Measurements from ENCODE around the gene LMTK2.
A peak's percentile ranks its signal among the peaks of the same experiment; 100 is the strongest.

Gene LMTK2

GRCh38 chr7:98091523-98091922 lies 15.1 kb upstream of the LMTK2 start:
- DNase-seq (ENCODE audit: insufficient read length, low spot score) (no peak), FAIRE-seq (no peak)
- TF ChIP-seq POU2F2 (IDR thresholded peaks at IDR 0.05; ENCODE audit: low read depth, low read length) (no peak), POLR2AphosphoS5 (IDR thresholded peaks at IDR 0.05; ENCODE audit: low read depth, low read length) (no peak)

- TF ChIP-seq PAX5 (IDR thresholded peaks at IDR 0.05; ENCODE audit: insufficient read depth, low read length, severe bottlenecking) (no peak), SPI1 (IDR thresholded peaks at IDR 0.05; ENCODE audit: low read depth, low read length) (no peak), POLR2AphosphoS5 (IDR thresholded peaks at IDR 0.05; ENCODE audit: low read depth, low read length) (no peak), POU2F2 (IDR thresholded peaks at IDR 0.05; ENCODE audit: low read depth, low read length) (no peak), TAF1 (IDR thresholded peaks at IDR 0.05; ENCODE audit: low read depth, low read length) (no peak), POLR2A (IDR thresholded peaks at IDR 0.05; ENCODE audit: low read depth, low read length) (no peak)
- DNase-seq (ENCODE audit: insufficient read length, low spot score) (no peak), FAIRE-seq (no peak)
Observed at GRCh38 chr7:98097042-98097645, 9.5 kb upstream of the LMTK2 start.

- TF ChIP-seq POLR2A (IDR thresholded peaks at IDR 0.05; ENCODE audit: low read depth, low read length) (no peak), POLR2AphosphoS5 (IDR thresholded peaks at IDR 0.05; ENCODE audit: low read depth, low read length) (no peak), PAX5 (IDR thresholded peaks at IDR 0.05; ENCODE audit: insufficient read depth, low read length, severe bottlenecking) (no peak), POU2F2 (IDR thresholded peaks at IDR 0.05; ENCODE audit: low read depth, low read length) (no peak), SPI1 (IDR thresholded peaks at IDR 0.05; ENCODE audit: low read depth, low read length) (no peak), TAF1 (IDR thresholded peaks at IDR 0.05; ENCODE audit: low read depth, low read length) (no peak)
- FAIRE-seq = no peak
Observed at GRCh38 chr7:98100088-98100487, 6.6 kb upstream of the LMTK2 start.

GRCh38 chr7:98102170-98102569 lies 4.5 kb upstream of the LMTK2 start:
- FAIRE-seq (no peak), DNase-seq (ENCODE audit: insufficient read length, low spot score) (no peak)
- no peak for TF ChIP-seq POLR2AphosphoS5 (IDR thresholded peaks at IDR 0.05; ENCODE audit: low read depth, low read length)
- no peak for TF ChIP-seq POU2F2 (IDR thresholded peaks at IDR 0.05; ENCODE audit: low read depth, low read length)
- no peak for TF ChIP-seq SPI1 (IDR thresholded peaks at IDR 0.05; ENCODE audit: low read depth, low read length)
- no peak for TF ChIP-seq PAX5 (IDR thresholded peaks at IDR 0.05; ENCODE audit: insufficient read depth, low read length, severe bottlenecking)
- no peak for TF ChIP-seq TAF1 (IDR thresholded peaks at IDR 0.05; ENCODE audit: low read depth, low read length)
- TF ChIP-seq POLR2A (IDR thresholded peaks at IDR 0.05; ENCODE audit: low read depth, low read length) = no peak

More at GRCh38 chr7:98100088-98100487, 6.6 kb upstream of the LMTK2 start:
- no peak for DNase-seq (ENCODE audit: insufficient read length, low spot score)

- DNase-seq (ENCODE audit: insufficient read length, low spot score) = no peak
- no peak for FAIRE-seq
- TF ChIP-seq TAF1 (IDR thresholded peaks at IDR 0.05; ENCODE audit: low read depth, low read length) (no peak), PAX5 (IDR thresholded peaks at IDR 0.05; ENCODE audit: insufficient read depth, low read length, severe bottlenecking) (no peak), POU2F2 (IDR thresholded peaks at IDR 0.05; ENCODE audit: low read depth, low read length) (no peak), POLR2A (IDR thresholded peaks at IDR 0.05; ENCODE audit: low read depth, low read length) (no peak), SPI1 (IDR thresholded peaks at IDR 0.05; ENCODE audit: low read depth, low read length) (no peak), POLR2AphosphoS5 (IDR thresholded peaks at IDR 0.05; ENCODE audit: low read depth, low read length) (no peak)
Observed at GRCh38 chr7:98105942-98106544, 619 bp upstream of the LMTK2 start.

GRCh38 chr7:98107313-98107721 lies 655 bp downstream of the LMTK2 start:
- FAIRE-seq = peak; percentile 5
- TF ChIP-seq POLR2A (IDR thresholded peaks at IDR 0.05; ENCODE audit: low read depth, low read length) = no peak
- no peak for TF ChIP-seq PAX5 (IDR thresholded peaks at IDR 0.05; ENCODE audit: insufficient read depth, low read length, severe bottlenecking)
- DNase-seq (ENCODE audit: insufficient read length, low spot score) = no peak

- no peak for FAIRE-seq
- DNase-seq (ENCODE audit: insufficient read length, low spot score) = no peak
- TF ChIP-seq TAF1 (IDR thresholded peaks at IDR 0.05; ENCODE audit: low read depth, low read length) (no peak), POU2F2 (IDR thresholded peaks at IDR 0.05; ENCODE audit: low read depth, low read length) (no peak), POLR2A (IDR thresholded peaks at IDR 0.05; ENCODE audit: low read depth, low read length) (no peak), PAX5 (IDR thresholded peaks at IDR 0.05; ENCODE audit: insufficient read depth, low read length, severe bottlenecking) (no peak), SPI1 (IDR thresholded peaks at IDR 0.05; ENCODE audit: low read depth, low read length) (no peak), POLR2AphosphoS5 (IDR thresholded peaks at IDR 0.05; ENCODE audit: low read depth, low read length) (no peak)
Observed at GRCh38 chr7:98110249-98111022, 3.8 kb downstream of the LMTK2 start.

- no peak for TF ChIP-seq POLR2A (IDR thresholded peaks at IDR 0.05; ENCODE audit: low read depth, low read length)
- no peak for TF ChIP-seq POU2F2 (IDR thresholded peaks at IDR 0.05; ENCODE audit: low read depth, low read length)
- no peak for TF ChIP-seq PAX5 (IDR thresholded peaks at IDR 0.05; ENCODE audit: insufficient read depth, low read length, severe bottlenecking)
- TF ChIP-seq POLR2AphosphoS5 (IDR thresholded peaks at IDR 0.05; ENCODE audit: low read depth, low read length) = no peak
- DNase-seq (ENCODE audit: insufficient read length, low spot score) (no peak), FAIRE-seq (no peak)
Observed at GRCh38 chr7:98112077-98112476, 5.4 kb downstream of the LMTK2 start.

GRCh38 chr7:98115746-98116525 lies 9.3 kb downstream of the LMTK2 start:
- no peak for FAIRE-seq
- DNase-seq (ENCODE audit: insufficient read length, low spot score) = no peak
- TF ChIP-seq SPI1 (IDR thresholded peaks at IDR 0.05; ENCODE audit: low read depth, low read length) (no peak), POLR2A (IDR thresholded peaks at IDR 0.05; ENCODE audit: low read depth, low read length) (no peak), POU2F2 (IDR thresholded peaks at IDR 0.05; ENCODE audit: low read depth, low read length) (no peak), TAF1 (IDR thresholded peaks at IDR 0.05; ENCODE audit: low read depth, low read length) (no peak), PAX5 (IDR thresholded peaks at IDR 0.05; ENCODE audit: insufficient read depth, low read length, severe bottlenecking) (no peak), POLR2AphosphoS5 (IDR thresholded peaks at IDR 0.05; ENCODE audit: low read depth, low read length) (no peak)
